ENCODE measurements around the gene RPL7A.
A peak's percentile ranks its signal among the peaks of the same experiment; 100 is the strongest.
"Not testable (repeated sequence)": the region's sequence is repeated elsewhere in the genome, so short reads cannot be mapped to it uniquely, and the experiment has no call there.

The RPL7A gene

DNA sequence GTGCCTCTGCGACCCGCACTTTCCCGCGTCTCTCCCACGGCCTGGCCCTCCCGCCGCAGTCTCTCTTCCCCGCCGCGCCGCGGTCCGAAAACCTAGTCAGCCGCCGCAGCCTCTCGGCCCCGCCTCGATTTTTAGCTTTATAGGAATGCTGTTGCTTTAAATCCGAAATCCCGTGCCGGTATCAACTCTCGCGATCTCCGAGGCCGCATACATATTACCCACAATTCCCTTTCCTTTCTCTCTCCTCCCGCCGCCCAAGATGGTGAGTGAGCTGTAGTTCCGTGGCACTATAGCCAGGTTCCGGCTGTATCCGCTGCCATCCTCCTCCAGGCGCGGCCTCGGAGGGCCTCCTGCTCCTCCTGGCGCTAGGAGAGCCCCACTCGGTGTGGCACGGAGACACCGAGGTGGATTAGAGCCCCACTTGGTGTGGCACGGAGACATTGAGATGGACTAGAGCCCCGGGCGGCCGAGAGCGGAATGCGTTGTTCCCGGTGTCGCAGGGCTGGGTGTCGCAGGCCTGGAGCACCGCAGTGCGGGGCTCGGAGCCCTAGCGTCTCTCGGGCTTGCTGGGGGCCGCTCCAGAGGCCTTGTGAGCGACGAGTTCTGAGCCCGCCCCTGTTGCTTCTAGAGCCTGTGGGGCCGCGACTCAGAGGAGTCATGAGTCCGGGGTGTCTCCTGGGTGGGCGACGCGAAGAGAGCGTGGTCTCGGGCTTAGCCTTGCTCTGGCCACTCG lies at the start of gene RPL7A, which contains the start of gene MED22:
RPL7A (plus strand) TSS at position 234 of the 733 bp plus-strand sequence; CDS start at position 260, 26 bp downstream.
MED22 (minus strand) TSS at position 147 of the 733 bp plus-strand sequence. CDS start 1,469 bp downstream, outside the sequence.
- peak; percentile 97 for DNase-seq (ENCODE audit: low spot score)

DNA sequence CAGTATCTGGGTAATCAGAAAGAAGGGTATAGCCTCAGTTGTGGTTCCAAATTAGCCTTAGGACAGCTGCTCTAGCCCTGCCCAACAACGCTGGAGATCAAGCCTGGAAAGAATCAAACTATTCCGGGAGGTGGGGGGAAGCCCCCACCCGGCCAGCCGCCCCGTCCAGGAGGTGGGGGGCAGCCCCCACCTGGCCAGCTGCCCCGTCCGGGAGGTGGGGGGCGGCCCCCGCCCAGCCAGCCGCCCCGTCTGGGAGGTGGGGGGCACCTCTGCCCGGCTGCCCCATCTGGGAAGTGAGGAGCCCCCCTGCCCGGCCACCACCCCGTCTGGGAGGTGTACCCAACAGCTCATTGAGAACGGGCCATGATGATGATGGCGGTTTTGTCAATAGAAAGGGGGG lies 48.0 kb upstream of the RPL7A start:
- DNase-seq (ENCODE audit: low spot score), result not testable (repeated sequence)

DNA sequence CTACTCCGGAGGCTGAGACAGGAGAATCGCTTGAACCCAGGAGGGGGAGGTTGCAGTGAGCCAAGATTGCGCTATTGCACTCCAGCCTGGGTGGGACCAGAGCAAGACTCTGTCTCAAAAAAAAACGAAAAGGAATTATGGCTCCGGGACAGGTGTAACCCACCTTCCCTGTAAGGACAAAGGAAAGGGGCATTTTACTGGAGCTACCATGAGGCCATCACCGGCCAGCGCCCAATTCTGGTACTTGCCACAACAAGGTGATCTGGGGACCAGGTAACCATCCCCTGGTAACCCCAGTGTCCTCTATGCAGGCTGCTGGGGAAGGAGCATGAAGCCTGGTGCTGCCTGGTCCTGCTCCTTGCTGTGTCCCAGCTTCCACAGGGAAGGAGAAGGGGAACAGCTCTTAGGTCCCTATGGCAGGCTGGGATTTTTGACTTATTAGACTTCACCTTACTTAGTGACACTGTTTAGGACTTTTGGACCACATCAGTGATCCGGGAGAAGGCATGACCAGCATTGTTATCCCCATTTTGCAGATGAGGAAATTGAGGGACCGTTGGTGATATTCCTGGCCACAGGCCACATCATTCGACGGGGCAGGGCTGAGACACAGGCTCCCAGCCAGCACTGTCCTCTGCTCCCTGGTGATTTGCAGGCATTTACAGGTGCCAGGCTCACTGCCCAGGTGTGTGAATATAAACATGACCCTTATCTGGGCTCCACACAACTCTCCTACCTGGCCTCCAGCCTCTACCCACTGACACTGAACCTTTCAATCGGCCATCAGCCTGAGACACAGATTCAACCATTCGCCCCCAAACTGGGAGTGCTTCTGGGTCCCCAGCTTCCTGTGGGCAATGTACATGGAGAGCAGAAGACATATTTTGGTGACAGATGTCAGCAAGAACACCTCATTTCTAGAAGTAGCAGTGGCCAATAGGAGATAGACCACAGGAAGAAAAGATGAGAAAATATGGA lies 46.5 kb upstream of the RPL7A start:
- no peak for DNase-seq (ENCODE audit: low spot score)

DNA sequence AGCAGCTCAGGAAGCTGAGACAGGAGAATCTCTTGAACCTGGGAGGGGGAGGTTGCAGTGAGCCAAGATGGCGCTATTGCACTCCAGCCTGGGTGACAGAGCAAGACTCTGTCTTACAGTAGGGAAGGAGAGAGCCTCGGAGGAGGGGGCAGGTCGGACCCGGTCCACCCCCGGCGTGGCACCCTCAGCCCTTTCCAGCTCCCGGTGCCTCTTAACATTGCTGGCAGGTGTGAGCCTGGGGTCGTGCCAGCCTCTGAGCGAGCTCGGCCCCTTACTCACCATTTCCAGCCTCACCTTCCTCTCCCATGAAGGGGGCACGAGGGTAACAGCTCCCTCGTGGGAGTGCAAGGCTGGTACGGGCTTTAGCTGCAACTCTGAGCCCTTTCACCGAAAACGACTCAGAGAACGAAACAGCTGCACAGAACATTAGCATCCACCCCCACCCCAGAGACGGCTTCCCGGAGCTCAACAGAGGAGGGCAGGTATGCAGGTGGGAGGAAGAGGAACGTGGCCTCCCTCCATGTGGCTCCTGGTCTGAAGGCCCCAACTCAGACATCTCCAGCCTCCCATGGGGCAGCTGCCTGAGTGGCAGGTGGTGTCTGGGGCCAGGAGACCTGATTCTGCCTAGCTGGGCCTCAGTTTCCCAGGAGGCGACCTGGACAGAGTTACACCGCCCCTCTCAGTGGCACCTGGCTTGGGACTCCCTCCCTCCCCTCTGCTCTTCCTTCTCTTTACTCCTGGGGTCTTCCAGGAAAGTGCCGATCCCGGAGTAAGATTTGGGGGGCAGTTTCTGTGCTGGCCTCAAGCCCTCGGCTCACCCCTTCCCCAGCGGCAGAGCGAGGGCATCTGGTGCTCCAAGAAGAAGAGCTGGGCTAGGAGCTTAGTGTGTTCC lies 44.5 kb upstream of the RPL7A start:
- no peak for DNase-seq (ENCODE audit: low spot score)

DNA sequence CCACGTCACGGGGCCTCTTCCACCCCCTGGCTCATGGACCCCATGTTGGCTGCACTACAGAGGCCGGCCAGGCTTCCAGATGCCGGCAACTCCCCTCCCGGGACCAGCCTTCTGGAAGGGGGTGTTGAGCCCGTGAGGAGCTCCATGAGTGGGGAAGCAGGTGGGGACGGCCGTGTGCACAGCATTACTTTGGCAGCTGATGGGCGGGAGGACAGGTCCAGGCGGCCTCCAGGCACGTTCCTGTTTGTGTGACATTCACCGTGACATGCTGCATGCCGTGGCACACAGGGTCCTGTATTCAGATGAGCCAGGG lies 43.9 kb upstream of the RPL7A start:
- no peak for DNase-seq (ENCODE audit: low spot score)

DNA sequence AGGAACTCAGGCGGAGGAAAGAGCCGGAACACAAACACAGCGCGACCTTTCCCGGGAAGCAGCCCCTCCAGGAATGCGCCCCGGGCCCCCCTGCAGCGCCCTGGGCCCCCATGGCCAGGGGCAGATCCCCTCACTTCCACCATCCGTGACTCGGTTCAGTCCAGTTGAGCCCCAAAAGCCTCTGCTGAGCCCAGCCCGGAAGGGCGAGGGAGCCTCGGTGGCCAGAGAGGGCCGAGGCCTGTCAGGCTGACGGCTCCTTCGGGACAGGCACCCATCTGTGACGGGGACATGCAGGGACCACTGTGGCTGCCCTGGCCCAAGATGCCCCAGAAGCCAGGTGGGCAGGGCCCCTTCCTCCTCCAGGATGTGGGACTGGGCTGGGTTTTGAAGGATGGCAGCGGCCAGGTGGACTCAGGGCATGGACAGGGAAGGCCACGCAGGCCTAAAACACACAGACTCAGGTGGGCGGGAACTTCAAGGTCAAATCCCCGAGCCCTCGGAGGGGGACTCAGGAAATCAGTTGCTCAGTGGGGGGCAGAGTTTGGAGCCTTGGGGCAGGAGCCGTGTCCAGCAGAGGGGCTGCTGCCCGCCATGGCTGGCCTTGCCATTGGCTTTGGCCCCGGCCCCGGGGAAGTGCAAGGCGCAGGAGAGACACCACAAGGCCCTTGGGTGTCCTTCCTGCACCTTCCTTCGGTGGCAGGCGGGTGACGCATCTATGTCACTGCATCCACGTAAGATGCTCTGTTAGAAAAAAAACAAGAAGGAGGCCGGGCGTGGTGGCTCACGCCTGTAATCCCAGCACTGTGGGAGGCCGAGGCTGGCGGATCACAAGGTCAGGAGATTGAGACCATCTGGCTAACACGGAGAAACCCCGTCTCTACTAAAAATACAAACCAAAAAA lies 43.3 kb upstream of the RPL7A start:
- no peak for DNase-seq (ENCODE audit: low spot score)

DNA sequence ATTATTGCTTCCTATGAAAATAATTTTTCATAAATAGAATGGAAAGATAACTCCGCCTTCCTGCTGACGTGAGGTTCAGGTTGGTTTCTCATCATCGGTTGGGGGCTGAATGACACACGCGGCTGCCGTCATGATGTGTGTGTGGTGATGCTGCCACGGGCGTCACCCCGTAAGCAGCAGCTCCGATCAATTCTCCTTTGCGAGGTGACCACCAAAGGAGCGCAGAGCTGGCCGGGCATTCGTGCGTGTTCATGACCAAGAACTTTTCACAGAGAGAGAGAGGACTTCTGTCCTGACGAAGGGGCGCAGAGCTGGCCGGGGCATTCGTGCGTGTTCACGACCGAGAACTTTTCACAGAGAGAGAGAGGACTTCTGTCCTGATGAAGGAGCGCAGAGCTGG lies 42.3 kb upstream of the RPL7A start:
- DNase-seq (ENCODE audit: low spot score), result no peak

DNA sequence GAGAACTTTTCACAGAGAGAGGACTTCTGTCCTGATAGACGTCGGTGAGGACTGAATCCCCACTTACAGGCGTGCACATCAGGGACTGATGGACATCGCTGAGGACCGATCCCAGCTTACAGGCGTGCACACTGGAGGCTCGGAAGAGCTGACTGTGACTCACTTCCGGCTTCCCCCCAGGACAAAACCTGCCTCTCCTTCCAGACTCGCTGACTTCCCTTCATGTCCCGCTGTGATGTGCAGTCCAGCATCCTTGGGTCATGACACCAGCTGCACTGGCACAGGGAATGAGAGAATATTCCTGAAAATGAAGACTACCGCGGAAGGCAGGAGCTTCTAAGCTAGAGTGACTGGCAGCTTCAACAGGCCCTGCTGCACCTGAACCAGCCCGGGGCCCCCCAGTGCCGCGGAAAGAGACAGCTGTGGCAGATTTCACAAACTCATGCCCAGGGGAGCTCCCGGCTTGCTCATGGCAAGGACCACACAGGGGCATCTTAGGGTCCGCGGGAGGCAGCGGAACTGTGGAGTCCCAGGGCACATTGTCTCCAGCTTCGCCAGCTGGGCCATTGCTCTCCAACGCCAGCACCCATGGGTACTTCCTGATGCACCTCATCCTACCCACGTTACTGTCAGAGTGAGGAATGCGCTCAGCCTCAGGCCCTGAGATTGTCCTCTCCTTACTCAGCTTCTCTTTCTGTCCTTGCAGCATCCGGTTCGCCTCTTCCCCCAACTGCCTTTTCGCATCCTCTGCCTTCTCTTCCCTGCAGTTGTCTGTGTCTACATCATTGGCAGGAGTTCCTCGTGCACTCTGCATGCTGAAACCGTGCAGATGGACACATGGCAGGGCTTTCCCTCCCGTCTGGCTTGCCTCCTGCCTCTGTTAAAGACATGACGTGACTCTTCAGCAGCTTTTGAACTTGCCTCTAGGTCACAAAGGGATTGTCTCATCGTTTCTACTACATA lies 41.5 kb upstream of the RPL7A start:
- DNase-seq (ENCODE audit: low spot score), result peak; percentile 33

DNA sequence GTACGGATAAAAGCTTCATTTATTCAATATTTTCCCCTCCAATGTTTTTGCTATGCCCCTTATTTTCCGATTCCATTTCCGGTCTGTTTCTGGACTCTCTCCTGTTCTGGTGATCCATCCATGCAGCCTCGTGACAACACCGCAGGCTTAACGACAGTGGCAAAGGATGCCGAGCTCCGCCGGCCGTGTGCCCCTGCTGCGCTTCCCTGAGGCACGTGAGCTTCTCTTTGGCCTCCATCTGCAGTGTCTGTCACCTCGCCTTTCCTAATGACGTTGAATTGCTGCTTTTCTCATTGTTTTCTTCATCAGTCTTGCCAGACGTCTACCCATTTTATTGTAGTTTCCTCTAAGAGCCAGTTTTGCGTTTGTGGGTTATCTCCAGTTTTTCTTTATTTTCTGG lies 40.7 kb upstream of the RPL7A start:
- DNase-seq (ENCODE audit: low spot score), result no peak

DNA sequence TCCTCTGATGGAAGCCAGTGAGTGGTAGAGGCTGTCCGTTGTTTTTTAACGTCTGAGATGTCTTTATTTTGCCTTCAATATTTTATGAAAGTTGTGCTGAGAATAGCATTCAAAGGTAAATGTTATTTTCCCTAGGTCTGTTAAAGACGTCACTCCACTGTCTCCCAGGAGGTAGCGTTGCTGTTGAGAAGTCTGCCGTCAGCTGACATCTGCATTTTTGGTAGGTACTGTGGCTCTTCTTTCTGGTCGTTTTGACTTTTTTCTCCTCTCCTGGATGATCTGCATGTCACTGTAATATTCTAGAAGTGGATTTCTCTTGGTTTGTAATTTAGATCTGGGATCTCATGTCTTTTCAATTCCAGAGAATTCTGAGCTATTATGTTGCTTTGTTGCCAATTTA lies 38.4 kb upstream of the RPL7A start:
- no peak for DNase-seq (ENCODE audit: low spot score)

DNA sequence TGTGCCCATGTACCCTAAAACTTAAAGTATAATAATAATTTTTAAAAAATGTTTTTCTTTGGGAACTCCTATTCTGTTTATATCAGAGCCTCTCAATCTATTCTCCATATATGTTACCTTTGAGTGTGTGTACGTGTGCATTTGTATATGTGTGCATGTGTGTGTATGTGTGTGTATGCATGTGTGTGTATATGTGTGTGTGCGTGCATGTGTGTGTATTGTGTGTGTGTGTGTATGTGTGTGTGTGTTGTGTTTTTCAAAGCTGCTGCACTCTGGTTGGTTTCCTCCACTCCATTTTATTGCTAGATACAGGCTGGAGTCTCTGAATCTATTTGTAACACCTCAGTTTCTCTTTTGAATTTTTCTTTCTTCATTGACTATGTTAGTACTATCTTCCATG lies 32.0 kb upstream of the RPL7A start:
- no peak for DNase-seq (ENCODE audit: low spot score)

DNA sequence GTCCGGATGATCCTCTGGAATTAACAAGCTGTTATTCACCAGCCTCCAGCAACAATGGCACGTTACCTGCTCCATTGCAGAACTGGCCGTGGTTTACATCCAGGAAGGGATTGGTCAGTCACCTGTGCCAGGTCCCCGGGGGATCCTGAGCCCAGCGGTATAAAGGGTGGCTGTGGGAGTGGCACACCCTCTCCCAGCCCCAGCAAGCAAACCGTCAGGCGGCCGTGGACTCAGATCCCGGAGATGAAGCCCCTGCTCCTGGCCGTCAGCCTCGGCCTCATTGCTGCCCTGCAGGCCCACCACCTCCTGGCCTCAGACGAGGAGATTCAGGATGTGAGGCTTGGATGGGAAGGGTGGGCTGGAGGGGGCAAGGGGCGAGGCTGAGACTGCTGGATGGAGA lies 30.5 kb upstream of the RPL7A start:
- DNase-seq (ENCODE audit: low spot score), result not testable (repeated sequence)

DNA sequence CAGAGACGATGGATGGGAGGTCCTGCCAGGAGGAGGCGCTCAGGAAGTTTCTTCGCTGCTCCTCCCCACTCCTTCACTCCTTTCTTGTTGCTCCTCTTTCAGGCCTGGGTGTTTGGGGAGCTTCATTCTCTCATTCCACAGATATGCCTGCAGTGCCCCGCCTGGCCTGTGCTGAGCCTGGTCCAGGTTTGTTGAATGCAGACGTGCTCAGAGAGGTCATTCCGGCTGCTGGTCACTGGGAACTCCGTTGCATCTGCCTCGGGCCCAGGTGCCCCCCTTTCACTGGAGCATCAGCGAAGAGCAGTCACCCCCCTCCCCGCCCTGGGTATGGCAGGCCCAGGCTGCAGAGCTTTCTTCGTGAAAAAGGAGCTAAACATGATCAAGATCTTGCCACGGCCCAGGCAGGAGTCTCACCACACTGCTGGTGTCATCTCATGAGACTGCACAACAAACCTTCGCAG lies 27.6 kb upstream of the RPL7A start:
- no peak for DNase-seq (ENCODE audit: low spot score)

DNA sequence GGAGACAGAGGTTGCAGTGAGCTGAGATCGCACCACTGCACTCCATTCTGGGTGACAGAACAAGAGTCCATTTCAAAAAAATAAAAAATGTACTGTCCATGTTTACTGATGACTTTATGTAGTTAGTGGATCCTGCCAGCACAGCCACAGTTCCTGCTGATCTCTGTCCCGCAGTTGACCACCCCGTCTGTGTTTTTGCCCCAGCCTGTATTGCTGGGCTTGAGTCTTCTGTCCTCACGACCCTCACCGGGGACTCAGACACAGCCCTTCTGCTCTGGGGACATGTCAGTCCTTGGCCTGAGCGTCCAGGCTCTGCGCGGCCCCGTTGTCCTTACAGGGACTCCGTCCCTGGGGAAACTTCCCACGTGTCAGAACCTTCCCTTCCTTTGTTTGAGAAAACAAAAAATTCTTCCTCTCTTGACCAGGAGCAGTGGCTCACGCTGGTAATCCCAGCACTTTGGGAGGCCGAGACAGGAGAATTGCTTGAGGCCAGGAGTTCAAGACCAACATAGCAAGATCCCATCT lies 26.5 kb upstream of the RPL7A start:
- DNase-seq (ENCODE audit: low spot score), result no peak

DNA sequence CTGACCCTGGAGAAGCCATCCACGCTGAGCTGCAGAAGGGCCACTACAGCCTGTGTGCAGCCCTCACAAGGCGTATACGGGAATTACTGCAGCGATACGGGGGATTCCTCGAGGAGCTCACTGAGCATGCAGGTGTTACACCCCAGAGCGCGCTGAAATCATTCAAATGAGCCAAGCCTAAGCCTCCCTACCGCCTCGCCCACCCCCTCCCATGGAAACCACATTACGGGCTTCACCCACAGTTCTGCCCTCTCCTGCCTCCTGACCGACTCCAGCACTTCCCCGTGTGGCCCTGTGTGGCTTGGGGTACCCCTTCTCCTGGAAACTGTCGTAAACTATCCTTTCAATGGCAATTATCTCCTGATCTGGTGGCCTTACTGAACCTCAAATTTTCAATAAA lies 25.3 kb upstream of the RPL7A start:
- no peak for DNase-seq (ENCODE audit: low spot score)

DNA sequence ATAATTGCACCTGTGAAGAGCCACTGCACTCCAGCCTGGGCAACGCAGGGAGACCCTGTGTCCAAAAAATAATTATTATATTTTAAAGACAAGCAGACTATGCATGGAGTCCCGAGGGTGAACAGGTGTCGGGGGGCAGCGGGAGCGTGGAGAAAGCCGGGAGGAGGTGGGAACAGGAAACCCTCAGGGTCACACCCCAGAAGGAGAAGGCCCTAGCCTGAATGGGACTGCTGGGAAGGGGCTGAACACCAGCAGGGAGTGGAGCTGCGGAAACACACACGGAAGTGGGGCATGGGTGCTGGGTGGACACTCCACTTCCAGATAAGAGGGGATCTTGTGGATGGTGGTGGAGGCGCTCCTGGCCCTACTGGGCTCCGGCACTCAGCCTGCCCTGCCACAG lies 24.8 kb upstream of the RPL7A start:
- no peak for DNase-seq (ENCODE audit: low spot score)

DNA sequence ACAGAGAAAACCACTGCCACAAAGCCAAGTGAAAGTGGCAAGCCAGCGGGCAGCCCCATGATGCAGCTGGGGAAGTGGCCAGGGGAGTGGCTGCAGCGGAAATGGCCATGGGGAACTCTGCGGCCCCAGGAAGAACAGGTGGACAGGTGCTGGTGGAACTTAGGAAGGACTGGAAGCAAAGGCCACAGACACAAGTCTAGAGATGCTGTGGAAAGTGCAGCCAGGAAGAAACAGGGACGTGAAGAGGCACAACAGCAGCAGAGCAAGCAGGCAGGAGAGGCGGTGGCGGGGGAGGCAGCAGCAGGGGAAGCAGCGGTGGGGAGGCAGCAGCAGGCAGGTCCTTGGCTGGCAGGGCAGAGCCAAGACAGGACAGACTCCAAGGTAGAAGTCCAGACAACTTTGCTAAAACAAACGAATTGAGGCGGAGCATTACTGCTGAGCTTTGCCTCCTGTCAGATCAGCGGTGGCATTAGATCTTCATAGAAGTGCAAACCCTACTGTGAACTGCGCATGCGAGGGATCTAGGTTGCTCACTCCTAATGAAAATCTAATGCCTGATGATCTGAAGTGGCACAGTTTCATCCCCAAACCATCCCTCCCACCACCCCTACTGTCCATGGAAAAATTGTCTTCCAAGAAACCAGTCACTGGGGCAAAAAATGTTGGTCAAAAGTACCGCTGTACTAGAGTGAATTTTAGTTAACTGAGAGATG lies 23.9 kb upstream of the RPL7A start:
- DNase-seq (ENCODE audit: low spot score), result no peak

DNA sequence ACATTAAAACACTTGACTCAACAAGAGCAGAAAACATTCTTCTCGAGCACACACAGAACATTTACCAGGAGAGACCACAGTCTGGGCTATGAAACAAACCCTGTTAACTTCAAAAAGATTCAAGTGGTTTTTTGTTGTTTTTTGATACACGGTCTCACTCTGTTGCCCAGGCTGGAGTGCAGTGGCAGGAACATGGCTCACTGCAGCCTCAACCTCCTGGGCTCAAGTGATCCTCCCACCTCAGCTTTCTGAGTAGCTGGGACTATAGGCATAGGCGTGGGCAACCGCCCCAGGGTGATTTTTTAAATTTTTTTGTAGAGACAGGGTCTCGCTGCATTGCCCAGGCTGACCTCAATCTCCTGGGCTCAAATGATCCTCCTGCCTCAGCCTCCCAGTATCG lies 21.0 kb upstream of the RPL7A start:
- not testable (repeated sequence) for DNase-seq (ENCODE audit: low spot score)

All from cerebellar cortex (tissue), 1 donor.